ENCODE data around the gene TEX14.

The TEX14 gene

DNA sequence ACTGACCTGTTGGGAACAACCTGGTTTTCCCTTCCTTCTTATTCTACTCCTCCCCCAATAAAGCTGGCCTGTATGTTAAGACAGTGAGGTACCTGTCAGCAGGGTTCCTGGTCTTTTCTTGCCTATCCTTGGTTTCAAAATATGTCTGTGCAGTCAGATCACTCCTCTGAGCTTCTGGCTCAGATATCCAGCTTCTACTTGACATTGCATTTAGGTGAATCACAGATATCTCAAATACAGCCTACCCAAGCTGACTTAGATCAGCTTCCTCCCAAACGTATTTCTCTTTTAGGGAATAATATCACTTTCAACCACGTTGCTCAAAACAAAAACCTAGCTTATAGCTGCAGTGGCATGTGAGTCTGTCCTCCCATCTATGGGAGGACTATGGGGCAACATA is 48.7 kb downstream of the TEX14 start:
- no peak overlapping the region for H3K4me3 ChIP-seq (ENCODE audit: low read depth, low read length)
- DNase-seq (ENCODE audit: low read depth, low spot score), result peak; percentile 38
- ChIA-PET POLR2A (interaction anchor here (0.9 to 2.0 kb wide), 2 partner anchors 11 to 16 kb away, joined by 3 to 25 read pairs; no protein-coding TSS in a partner anchor), CTCF (interaction anchor here (1.0 to 1.6 kb wide), 3 partner anchors 11 to 117 kb away, joined by 4 to 5 read pairs (median 4); no protein-coding TSS in a partner anchor)
- TF ChIP-seq, protein P1, sequence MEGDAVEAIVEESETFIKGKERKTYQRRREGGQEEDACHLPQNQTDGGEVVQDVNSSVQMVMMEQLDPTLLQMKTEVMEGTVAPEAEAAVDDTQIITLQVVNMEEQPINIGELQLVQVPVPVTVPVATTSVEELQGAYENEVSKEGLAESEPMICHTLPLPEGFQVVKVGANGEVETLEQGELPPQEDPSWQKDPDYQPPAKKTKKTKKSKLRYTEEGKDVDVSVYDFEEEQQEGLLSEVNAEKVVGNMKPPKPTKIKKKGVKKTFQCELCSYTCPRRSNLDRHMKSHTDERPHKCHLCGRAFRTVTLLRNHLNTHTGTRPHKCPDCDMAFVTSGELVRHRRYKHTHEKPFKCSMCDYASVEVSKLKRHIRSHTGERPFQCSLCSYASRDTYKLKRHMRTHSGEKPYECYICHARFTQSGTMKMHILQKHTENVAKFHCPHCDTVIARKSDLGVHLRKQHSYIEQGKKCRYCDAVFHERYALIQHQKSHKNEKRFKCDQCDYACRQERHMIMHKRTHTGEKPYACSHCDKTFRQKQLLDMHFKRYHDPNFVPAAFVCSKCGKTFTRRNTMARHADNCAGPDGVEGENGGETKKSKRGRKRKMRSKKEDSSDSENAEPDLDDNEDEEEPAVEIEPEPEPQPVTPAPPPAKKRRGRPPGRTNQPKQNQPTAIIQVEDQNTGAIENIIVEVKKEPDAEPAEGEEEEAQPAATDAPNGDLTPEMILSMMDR (IDR thresholded peaks at IDR 0.05; ENCODE audit: insufficient read depth, low read length, missing control alignments), result no peak

DNA sequence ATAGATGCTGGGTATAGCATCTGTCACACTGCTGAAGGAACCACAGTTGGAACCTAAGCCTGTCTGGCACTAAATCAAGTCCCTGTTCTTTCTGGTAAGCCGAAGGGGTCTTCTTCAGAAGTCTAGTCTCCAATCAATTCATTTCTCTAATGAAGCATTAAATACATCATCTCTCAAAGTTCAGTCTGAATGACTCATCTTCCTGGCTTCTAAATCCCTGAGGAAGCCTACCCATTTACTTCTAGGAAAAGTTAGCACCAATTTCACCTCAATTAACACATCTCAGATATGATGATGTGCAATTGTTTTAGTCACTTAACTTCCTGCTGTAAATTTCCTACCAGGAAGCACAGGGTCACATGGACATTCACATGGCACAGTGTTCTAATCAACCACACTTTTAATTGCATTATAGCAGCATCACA is 49.9 kb downstream of the TEX14 start:
- ChIA-PET POLR2A (interaction anchor here (2.0 to 2.4 kb wide), 2 partner anchors 10 kb away, joined by 17 to 25 read pairs; no protein-coding TSS in a partner anchor), CTCF (interaction anchor here (1.0 to 1.6 kb wide), 2 partner anchors 69 to 116 kb away, joined by 3 to 4 read pairs; no protein-coding TSS in a partner anchor)
- no peak overlapping the region for H3K4me3 ChIP-seq (ENCODE audit: low read depth, low read length)
- TF ChIP-seq, protein P1 (IDR thresholded peaks at IDR 0.05; ENCODE audit: insufficient read depth, low read length, missing control alignments), result no peak
- DNase-seq (ENCODE audit: low read depth, low spot score), result no peak

- TF ChIP-seq, protein P1 (IDR thresholded peaks at IDR 0.05; ENCODE audit: insufficient read depth, low read length, missing control alignments), result no peak
- no peak overlapping the region for H3K4me3 ChIP-seq (ENCODE audit: low read depth, low read length)
- CTCF ChIA-PET, result no interaction called here
- no peak for DNase-seq (ENCODE audit: low read depth, low spot score)
- POLR2A ChIA-PET, result interaction anchor here (0.9 to 2.4 kb wide), 2 partner anchors 8 to 19 kb away, joined by 3 to 17 read pairs; no protein-coding TSS in a partner anchor
Observed at GRCh38 chr17:58640202-58640601, 51.6 kb downstream of the TEX14 start.

DNA sequence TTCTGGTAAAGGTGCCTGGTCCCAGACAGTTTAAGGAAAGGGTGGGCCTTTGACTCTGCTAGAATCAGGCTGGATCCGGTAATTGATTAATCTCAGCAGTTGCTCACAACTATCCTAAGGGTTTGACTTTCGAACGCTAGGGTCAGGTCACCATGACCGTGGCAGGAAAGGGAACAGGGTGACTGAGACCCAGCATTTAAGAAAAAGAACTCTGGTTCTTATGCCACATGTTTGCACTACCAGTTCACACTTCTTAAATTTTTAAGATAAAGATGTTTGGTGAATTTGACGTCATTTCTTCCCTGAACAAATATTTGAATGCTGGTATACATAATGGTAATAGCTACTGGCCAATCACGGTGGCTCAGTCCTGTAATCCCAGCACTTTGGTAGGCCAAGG is 52.2 kb downstream of the TEX14 start:
- TF ChIP-seq, protein P1 (IDR thresholded peaks at IDR 0.05; ENCODE audit: insufficient read depth, low read length, missing control alignments), result no peak
- H3K4me3 ChIP-seq (ENCODE audit: low read depth, low read length), result no peak overlapping the region
- POLR2A ChIA-PET, result interaction anchor here (2.4 kb wide), 1 partner anchor 8 kb away, joined by 17 read pairs; no protein-coding TSS in a partner anchor
- CTCF ChIA-PET, result no interaction called here
- no peak for DNase-seq (ENCODE audit: low read depth, low spot score)

GRCh38 chr17:58637011-58637570 is 54.8 kb downstream of the TEX14 start:
- CTCF ChIA-PET, result no interaction called here
- no peak for DNase-seq (ENCODE audit: low read depth, low spot score)
- POLR2A ChIA-PET, result no interaction called here
- H3K4me3 ChIP-seq (ENCODE audit: low read depth, low read length), result no peak overlapping the region
- TF ChIP-seq, protein P1 (IDR thresholded peaks at IDR 0.05; ENCODE audit: insufficient read depth, low read length, missing control alignments), result no peak

Data from AG04449 (cell line).